OCI-LY1 (cell line): ENCODE results near the gene BOK.

Experiments used
- H2AFZ ChIP-seq: fragments of 200-600 bp; sonication (generic), shearing (Covaris generic); 2 replicates; pipeline ENCODE4 v1.6.0; 2014; ENCODE audit warnings: antibody characterized with exemption, mild to moderate bottlenecking, low read length
- H3F3A ChIP-seq: fragments of 200-600 bp; sonication (generic), shearing (Covaris generic); 2 replicates; pipeline ENCODE4 v1.6.0; 2014; ENCODE audit warnings: mild to moderate bottlenecking, antibody characterized with exemption, low read length, moderate library complexity; ENCODE audit not compliant: insufficient read depth
- H3K27ac ChIP-seq: fragments of 200-600 bp; sonication (generic); 2 replicates; pipeline ENCODE4 v1.5.1; 2014; ENCODE audit warnings: low read length, mixed run types, mild to moderate bottlenecking, low read depth; ENCODE audit not compliant: poor library complexity, severe bottlenecking
- H3K27me3 ChIP-seq: fragments of 200-600 bp; sonication (generic); 2 replicates; pipeline ENCODE4 v1.6.0; 2014; ENCODE audit warnings: antibody characterized with exemption, mild to moderate bottlenecking, low read length, moderate library complexity; ENCODE audit not compliant: insufficient read depth
- H3K36me3 ChIP-seq: fragments of 200-600 bp; sonication (generic); 2 replicates; pipeline ENCODE4 v1.6.1; 2014; ENCODE audit warnings: mild to moderate bottlenecking, antibody characterized with exemption, low read length, moderate library complexity, mixed read lengths; ENCODE audit not compliant: insufficient read depth
- H3K4me1 ChIP-seq: fragments of 200-600 bp; sonication (generic); 2 replicates; pipeline ENCODE4 v1.5.1; 2014; ENCODE audit warnings: mild to moderate bottlenecking, low read length, moderate library complexity; ENCODE audit not compliant: insufficient read depth, severe bottlenecking
- H3K4me2 ChIP-seq: fragments of 200-600 bp; sonication (generic), shearing (Covaris generic); 2 replicates; pipeline ENCODE4 v1.6.1; 2014; ENCODE audit warnings: low read length
- H3K4me3 ChIP-seq: fragments of 200-600 bp; sonication (generic); 2 replicates; pipeline ENCODE4 v1.5.1; 2014; ENCODE audit warnings: low read length, low read depth, mild to moderate bottlenecking, mixed read lengths; ENCODE audit not compliant: poor library complexity, severe bottlenecking
- H3K79me2 ChIP-seq: fragments of 200-600 bp; shearing (Covaris generic); 2 replicates; pipeline ENCODE4 v1.6.1; 2016; ENCODE audit warnings: mixed run types, low read length, mixed read lengths; ENCODE audit not compliant: insufficient read depth
- H3K9ac ChIP-seq: fragments of 200-600 bp; sonication (generic), shearing (Covaris generic); 2 replicates; pipeline ENCODE4 v1.6.1; 2014; ENCODE audit warnings: mild to moderate bottlenecking, low read length, mixed read lengths
- H3K9me2 ChIP-seq: fragments of 200-600 bp; sonication (generic), shearing (Covaris generic); 2 replicates; pipeline ENCODE4 v1.6.1; 2014; ENCODE audit warnings: low read depth, mild to moderate bottlenecking, low read length, mixed read lengths
- H3K9me3 ChIP-seq: fragments of 200-600 bp; shearing (Covaris generic); 2 replicates; pipeline ENCODE4 v1.6.1; 2014; ENCODE audit warnings: low read length, mixed read lengths
- H4K20me1 ChIP-seq: fragments of 200-600 bp; sonication (generic), shearing (Covaris generic); 2 replicates; pipeline ENCODE4 v1.6.0; 2016; ENCODE audit warnings: mild to moderate bottlenecking, low read length; ENCODE audit not compliant: insufficient read depth
- CTCF ChIP-seq: fragments of 200-600 bp; sonication (generic), shearing (Covaris generic); IDR thresholded peaks from 2 replicates; pipeline ENCODE4 v1.5.1; 2017; ENCODE audit warnings: mild to moderate bottlenecking, antibody characterized with exemption, low read length, moderate library complexity, mixed read lengths
- EZH2 ChIP-seq: fragments of 200-600 bp; sonication (generic), shearing (Covaris generic); IDR thresholded peaks from 2 replicates; pipeline ENCODE4 v1.8.0; 2017; ENCODE audit warnings: borderline replicate concordance, mixed run types, mild to moderate bottlenecking, antibody characterized with exemption, low read length, moderate library complexity, mixed read lengths

Gene BOK

GRCh38 chr2:241613017-241613780 lies 54.7 kb downstream of the BOK start:
- Histone ChIP-seq H3K27me3 (no peaks in the 10 kb centered on the region), H3K9me3 (no peaks in the 10 kb centered on the region), H3F3A (no peaks in the 10 kb centered on the region), H3K9me2 (no peaks in the 10 kb centered on the region), H3K36me3 (no peaks in the 10 kb centered on the region), H2AFZ (no peak overlapping the region), H3K4me1 (peaks cover 30% of the 10 kb centered on the region), H4K20me1 (no peaks in the 10 kb centered on the region), H3K4me2 (no peak overlapping the region), H3K27ac (no peak overlapping the region), H3K79me2 (no peaks in the 10 kb centered on the region), H3K9ac (no peak overlapping the region), H3K4me3 (no peak overlapping the region)
- TF ChIP-seq CTCF: no peak
- TF ChIP-seq EZH2: no peak

GRCh38 chr2:241615041-241615440 lies 56.5 kb downstream of the BOK start:
- Histone ChIP-seq H3K9me2 (no peaks in the 10 kb centered on the region), H3K4me3 (no peak overlapping the region), H3K27ac (no peak overlapping the region), H3K9me3 (no peaks in the 10 kb centered on the region), H2AFZ (no peak overlapping the region), H4K20me1 (no peaks in the 10 kb centered on the region), H3K4me1 (peaks cover 33% of the 10 kb centered on the region), H3K4me2 (no peak overlapping the region), H3K36me3 (peaks cover 12% of the 10 kb centered on the region; the same call in 1 of the 2 replicates), H3K79me2 (no peaks in the 10 kb centered on the region), H3K27me3 (no peaks in the 10 kb centered on the region), H3F3A (no peaks in the 10 kb centered on the region), H3K9ac (no peak overlapping the region)
- no peak for TF ChIP-seq CTCF
- TF ChIP-seq EZH2: no peak

- H3K36me3 ChIP-seq: peaks cover 18% of the 10 kb centered on the region
- H3K4me3 ChIP-seq: no peak overlapping the region
- H3K27me3 ChIP-seq: no peaks in the 10 kb centered on the region
- H3K4me2 ChIP-seq: no peak overlapping the region
- H4K20me1 ChIP-seq: no peaks in the 10 kb centered on the region
- H3K79me2 ChIP-seq: no peaks in the 10 kb centered on the region
- TF ChIP-seq CTCF (no peak), EZH2 (no peak)
- H3K4me1 ChIP-seq: peaks cover 32% of the 10 kb centered on the region
- no peaks in the 10 kb centered on the region for H3F3A ChIP-seq
- H3K9me3 ChIP-seq: no peaks in the 10 kb centered on the region
- H2AFZ ChIP-seq: no peak overlapping the region
- H3K9me2 ChIP-seq: no peaks in the 10 kb centered on the region
- H3K27ac ChIP-seq: no peak overlapping the region
- no peak overlapping the region for H3K9ac ChIP-seq
Measured at GRCh38 chr2:241615522-241616052, 57.0 kb downstream of the BOK start.
